DOHH2 (cell line): ENCODE measurements around the gene SYNRG.

ENCODE experiments used
- EZH2phosphoT487 ChIP-seq: fragments of 200-600 bp; sonication (generic); IDR thresholded peaks from 2 replicates; pipeline ENCODE4 v1.6.1; 2017; ENCODE audit warnings: borderline replicate concordance, mild to moderate bottlenecking, antibody characterized with exemption, low read length, moderate library complexity, mixed read lengths
- TF ChIP-seq, protein P1 (sequence below): fragments of 200-600 bp; sonication (generic); IDR thresholded peaks from one replicate; pipeline ENCODE4 v1.5.1; 2014; ENCODE audit warnings: antibody characterized with exemption, mild to moderate bottlenecking, low read depth, low read length; ENCODE audit not compliant: poor library complexity, severe bottlenecking

GRCh38 chr17:37592291-37592690, 16.9 kb downstream of the SYNRG start:
- TF ChIP-seq, protein P1, sequence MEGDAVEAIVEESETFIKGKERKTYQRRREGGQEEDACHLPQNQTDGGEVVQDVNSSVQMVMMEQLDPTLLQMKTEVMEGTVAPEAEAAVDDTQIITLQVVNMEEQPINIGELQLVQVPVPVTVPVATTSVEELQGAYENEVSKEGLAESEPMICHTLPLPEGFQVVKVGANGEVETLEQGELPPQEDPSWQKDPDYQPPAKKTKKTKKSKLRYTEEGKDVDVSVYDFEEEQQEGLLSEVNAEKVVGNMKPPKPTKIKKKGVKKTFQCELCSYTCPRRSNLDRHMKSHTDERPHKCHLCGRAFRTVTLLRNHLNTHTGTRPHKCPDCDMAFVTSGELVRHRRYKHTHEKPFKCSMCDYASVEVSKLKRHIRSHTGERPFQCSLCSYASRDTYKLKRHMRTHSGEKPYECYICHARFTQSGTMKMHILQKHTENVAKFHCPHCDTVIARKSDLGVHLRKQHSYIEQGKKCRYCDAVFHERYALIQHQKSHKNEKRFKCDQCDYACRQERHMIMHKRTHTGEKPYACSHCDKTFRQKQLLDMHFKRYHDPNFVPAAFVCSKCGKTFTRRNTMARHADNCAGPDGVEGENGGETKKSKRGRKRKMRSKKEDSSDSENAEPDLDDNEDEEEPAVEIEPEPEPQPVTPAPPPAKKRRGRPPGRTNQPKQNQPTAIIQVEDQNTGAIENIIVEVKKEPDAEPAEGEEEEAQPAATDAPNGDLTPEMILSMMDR: no peak
- no peak for TF ChIP-seq EZH2phosphoT487
